Activated CD8-positive, alpha-beta memory T cell treated with anti-CD3 and anti-CD28 coated beads for 1 hour (primary cell): ENCODE results near the gene CELF3.

Source experiments
- DNase-seq, 2 donors: peaks; one replicate each; pipeline ENCODE4 v3.0.0-alpha.2; 2020; ENCODE audit warnings: low read depth in 1 of 2; ENCODE audit errors: extremely low read depth in 1 of 2

Gene CELF3

DNA sequence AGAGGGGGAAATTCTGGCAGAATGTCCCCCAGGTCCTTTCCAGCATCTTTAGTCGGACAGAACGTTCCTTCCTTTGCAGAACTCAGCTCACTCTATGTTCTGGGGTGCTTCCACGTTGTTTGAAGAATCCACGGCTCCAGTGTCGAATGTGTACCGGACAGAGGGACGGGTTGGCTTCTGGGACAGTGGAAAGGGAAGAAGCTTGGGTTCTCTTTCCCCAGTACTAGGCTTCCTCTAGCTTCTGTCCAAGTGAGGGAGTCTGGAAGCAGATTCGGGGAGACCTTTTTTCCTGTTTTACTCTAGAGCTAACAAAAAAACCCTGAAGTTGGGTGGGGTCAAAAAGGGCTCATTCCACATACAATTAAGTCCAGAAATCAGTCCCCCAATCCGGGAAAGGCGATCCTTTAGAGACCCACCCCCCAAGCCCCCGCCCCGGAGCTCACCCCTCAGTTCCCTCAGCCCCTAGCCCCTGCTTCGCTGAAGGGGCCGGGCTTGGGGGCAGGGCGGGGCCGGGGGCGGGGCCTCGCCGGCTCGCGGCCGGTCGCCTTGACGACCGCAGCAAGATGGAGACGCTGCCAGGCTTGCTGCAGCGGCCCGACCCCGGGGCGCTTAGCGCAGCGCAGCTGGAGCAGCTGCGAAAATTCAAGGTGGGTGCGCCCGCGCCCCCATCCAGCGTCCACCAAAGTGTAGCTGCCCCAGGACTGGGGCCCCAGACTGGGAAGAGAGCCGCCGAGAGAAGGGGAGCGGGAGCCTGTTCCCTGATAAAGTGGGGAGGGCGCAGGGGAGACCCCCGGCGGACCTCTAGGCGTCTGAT lies 4.6 kb upstream of the CELF3 start, which contains the start of gene RIIAD1:
RIIAD1 (plus strand) TSS at position 549 of the 814 bp plus-strand sequence; CDS start at position 564, 15 bp downstream.
- DNase-seq: peak in 1 of 2 donors; percentile 16

DNA sequence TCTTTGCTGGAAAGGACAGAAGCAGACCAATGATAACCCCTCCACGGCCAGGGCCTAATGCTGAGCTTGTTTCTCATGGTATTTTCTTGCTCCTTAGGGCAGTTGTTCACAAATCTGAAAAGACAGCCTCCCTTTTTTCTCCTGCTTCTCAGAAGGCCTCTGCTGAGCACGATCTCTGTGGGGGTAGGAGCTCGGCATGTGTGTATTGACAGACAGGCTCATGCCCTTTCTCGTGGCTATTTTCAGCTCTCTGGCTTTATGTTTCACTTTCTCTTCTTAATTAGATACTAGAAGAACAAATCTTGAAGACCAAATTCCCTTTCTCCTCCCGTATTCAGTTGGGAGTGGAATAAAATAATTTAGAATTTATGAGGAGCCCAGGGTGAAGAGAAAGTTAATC lies 4.0 kb upstream of the CELF3 start:
- no peak for DNase-seq

DNA sequence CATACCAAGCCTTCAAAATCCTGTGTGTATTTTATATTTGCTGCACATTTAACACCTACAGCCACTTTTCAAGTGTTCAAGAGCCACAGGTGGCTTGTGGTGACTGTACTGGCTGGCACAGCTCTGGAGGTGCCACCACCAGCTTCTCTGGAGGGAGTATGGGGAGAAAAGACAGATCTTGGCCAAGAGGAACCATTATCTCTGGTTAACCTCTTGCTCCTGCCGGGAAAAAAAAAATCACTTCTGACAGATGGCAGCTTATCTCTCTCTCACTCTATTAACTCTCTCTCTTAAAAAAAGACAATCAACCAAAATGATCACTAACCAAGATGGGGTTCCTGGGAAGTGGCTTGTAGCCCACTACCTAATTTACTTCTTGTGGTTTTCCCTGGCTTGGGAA lies 3.5 kb upstream of the CELF3 start:
- no peak for DNase-seq

DNA sequence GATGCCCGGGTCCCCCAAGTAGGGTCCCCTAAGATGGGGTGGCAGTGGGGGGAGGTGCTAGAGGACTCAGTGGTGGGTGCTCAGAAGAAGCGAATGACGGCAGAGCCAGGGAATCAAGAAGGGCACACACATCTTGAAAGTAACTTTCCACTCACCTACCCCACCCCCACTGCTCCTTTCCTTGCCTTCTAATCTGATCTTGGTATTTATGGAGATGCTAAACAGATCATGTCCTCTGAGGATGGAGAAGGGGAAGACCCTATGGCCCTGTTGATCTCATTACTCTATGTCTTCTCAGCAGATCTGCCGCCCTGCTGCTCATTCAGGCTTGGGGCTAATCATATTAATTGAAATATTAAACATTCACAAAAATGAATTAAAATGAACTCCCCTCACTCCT lies 2.1 kb upstream of the CELF3 start:
- DNase-seq: no peak

DNA sequence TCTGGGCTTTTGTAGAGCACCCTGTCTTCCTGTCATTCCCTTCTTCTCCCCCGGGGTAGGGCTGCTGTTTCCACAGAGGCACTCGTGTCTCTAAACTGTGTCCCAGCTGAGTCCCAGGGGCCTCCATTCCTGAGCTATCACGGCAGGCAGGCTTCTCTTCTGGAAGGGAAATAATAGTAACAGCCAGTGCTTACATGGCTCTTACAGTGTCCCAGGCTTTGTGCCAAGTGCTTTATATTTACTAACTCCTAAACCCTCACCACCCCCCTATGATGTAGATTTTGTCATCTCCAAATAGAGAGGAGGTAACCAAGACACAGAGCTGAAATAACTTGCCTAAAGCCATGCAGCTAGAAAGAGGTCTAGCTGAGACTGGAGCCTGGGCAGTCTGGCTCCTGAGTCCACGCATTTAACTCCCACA lies 1.4 kb upstream of the CELF3 start:
- DNase-seq: no peak

DNA sequence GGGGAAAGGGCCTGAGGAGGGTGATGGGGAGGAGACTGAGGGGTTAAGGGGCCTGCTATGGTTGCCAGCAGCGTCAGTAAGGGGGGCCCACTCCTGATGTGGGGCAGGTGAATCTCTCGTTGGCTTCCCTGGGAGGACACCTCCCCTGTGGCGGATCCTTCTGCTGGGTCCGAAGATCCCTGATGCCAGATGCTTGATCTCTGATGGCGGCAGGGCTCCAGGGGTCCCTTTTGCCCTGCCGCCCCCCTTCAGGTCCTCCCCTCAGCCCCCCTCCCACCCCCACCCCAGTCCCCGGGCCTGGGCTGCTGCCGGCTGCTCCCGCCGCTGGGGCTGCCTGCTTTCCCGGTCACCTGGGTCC lies 219 bp downstream of the CELF3 start:
- no peak for DNase-seq

DNA sequence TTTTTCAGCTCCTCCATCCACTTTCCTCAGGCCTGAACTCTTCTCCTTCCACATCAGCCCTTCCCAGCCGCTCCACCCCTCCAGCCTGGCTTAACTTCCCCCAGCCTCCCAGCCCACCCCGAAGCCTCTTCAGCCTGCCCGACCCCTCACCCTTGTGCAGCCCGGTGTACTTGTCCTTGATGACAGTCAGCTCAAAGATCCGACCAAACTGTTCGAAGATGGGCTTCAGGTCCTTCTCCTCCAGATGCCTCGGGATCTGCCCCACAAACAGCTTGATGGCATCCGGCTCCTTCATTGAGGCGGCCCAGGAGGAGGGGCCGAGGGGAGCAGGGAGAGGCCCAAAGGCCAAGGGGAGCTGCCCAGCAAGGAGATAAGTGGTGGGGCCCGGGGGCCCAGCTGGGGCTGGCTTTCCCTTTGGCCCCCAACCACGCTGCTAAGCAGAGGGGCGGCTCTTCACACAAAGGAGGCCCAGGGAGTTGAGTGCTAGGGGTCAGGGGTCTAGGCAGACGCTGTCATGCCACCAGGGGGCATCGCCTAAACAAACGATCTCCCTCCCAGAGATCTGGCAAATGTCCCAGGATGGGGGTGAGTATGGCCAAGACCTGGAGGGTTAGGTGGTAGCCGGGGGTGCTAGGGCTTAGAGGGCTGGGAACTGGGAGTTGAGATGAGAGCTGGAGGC lies 738 bp downstream of the CELF3 start:
- no peak for DNase-seq

DNA sequence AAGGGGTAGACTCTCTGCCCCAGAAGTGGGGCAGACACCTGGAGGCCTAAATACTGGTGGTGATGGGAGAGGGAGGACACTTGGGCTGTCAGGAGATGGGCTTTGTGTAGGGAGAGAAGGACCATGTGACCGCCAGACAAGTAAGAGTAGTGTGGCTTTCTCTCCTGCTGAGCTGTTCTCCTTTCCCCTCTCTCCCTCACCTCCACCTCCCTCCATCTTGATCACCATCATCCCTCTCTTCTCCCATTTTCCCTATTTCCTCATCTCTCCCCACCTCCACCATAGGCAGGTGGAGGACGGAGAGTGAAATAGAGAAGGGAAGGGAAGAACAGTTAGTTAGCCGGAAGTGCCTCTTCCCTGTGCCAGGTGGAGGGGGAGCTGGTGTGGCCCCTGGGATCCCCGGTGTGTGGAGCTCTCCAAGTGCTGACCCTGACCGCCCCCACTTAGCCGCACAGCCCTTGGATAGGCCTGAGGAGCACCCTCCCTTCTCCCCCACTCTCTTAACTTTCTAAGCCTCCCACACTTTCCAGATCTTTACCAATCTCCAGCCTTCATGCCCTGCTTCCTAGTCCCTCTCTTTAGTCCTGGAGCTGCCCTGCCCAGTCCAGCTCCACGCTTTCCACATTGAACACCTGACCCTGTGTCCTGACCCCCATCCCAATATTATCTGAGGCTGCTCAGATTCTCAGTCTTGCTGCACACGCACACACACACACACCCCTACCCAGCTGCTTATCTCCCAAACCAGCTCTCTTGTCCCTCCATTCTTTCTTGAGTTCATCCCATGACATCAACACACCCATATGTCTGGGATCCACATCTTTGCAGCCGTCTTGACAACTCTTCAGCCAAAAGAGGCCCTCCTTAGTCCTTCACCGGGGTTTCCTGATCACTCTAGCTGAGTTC lies 1.5 kb downstream of the CELF3 start:
- no peak for DNase-seq

DNA sequence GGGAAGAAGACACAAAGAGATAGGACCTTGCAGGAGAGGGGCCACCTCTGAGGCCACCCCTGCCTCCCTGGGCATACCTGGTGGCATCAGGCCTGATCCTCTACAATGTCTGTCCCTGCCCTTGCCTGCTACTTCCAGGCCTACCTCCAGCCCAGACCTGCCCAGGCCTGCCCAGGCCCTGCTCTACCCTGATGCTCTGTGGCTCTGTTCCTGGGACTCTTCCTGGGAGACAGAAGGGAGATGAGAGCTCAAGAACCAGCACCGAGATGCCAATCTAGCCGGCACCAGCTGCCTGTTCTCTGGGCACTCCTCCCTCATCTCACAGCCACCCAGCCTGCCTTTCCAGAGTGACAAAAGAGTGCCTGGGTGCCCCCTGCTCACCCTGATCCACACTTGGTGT lies 2.7 kb downstream of the CELF3 start:
- no peak for DNase-seq

DNA sequence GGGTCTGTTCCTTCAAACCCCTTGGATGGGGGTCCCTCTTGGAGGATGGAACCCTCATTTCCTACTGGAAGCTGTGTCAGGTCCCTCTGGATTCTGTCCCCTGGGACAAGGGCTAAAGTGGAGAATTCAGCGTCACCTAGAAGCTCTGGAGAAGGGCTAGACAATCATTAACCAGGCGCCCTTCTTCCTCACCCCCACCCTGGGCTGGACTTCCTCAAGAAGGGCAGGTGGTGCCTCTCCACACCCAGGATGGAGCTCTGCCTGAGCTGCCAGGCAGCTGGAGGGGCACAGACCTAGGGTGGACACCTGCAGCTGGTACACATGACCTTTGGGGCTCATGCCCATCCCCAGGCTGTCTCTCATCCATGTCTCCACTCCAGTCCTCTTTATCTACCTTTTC lies 3.6 kb downstream of the CELF3 start:
- no peak for DNase-seq

DNA sequence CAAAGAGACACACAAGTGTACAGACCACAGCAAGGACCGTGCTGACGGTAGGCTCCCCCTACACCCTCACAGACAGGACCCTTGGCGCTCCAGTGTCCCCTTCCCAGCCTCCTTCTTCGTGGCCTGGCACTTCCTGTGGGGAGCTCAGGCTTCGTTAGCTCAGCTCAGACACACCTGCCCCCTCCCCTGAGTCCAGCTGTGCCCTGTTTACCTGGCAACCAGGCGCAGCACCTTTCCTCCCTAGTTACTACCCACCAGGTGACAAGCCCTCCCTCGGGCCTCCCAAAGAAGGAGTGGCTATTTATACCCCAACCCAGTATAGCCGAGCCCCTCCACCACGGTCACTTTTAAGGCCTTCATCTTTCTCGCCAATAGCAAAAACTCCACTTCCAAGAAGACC lies 4.7 kb downstream of the CELF3 start:
- DNase-seq: no peak

DNA sequence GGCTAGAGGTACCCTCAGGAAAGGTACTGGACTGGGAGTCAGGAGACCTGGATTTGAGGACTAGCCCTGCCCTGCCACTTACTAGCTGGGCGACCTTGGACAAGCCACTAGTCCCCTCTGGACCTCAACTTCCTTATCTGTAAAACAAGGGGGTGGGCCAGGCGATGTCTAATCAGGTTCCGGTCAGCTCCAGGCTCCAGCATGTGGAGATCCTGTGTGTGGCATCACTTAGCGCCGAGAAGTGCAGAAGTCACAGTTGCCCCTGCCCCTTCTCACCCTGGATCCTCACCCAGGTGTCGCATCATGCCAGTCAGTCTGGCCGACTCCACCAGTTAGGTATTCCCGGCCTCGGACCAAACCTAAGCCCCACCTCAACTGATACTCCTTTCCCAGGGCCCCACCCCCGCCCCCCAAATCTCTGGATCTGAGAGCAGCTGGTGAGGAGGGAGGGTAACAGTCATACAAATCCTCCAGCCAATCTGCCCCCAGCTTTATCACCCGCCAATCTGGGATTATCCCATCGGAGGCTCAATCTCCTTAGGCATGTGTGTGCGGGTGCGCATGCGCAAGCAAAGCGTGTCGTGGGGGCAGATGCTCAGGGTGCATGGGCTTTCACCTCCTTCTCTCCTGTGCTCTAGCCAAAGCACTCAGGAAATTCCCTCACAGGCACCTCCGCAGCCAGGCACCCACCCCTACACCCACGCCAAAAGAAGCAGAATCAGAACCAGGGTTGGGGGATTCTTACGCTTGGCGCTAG lies 5.4 kb downstream of the CELF3 start:
- no peak for DNase-seq

DNA sequence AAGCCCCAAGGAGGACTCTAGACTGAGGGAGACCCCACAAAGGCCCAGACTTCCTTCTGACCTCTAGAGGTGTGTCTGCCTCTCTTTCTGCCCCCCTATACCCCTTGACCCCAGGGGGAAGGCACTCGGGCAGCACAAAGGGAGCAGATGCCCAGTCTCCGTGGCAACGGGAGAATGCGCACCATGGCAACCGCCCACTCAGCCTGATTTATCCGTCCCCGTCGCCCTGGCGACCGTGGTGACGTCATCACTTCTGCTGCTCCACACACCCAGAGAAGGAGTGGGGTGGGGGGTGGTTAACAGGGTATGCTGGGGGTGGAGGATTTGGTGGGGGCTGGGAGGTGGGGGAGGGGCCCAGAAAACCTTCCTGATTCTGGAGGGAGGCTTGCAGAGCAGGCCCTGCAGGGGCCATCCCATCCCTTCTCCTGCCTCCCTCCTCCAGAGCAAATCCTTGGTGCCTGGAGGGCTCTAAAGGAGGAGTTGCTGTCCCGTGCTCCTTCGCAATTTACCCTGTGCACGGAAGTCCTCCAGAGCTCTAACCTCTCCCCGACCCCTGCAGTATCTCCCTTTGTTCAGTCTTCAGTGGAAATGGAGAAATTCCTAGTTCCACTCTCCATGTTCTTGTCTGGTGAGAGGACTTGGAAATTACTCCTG lies 6.3 kb downstream of the CELF3 start:
- DNase-seq: no peak

DNA sequence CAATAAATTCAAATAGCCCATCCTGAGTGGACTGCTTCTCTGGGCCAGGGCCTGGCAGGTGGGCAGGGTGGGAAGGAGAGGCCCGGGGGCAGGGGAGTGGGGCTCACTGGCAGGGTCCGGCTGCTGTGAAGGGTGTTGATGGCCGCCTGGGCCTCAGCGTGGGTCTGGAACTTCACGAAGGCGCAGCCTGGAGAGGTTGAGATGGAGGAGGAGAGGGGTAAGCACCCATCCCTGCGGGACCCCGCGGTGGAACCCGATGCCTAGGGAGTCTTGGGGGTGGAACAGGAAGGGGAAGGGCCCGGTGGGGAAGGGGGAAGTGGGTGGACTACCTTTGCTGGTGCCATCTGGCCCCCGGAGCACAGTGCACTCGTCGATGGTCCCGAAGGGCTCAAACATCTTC lies 7.7 kb downstream of the CELF3 start:
- DNase-seq: no peak

DNA sequence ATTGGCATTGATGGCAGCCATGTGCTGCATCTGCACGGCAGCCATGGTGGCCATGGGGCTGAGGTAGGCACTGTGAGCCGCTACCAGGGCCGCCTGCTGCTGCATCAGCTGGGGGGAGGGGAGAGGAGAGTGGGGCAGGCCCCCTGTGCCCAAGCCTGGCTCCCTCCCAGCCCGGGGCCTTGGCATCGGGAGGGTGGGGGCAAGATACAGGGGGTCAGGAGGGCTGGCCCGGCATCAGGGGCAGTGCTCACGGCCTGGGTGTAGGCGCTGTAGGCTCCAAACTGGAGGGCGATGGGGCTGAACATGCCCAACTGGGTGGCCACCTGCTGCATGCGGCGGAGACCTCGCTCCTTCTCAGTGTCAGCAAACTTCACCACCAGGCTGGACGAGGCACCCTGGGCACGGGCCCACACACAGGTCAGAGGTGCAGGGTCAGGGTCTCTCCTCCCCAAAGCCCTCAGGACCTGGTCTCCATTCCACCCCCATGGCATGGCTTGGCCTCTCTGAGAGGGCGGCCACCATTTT lies 9.0 kb downstream of the CELF3 start:
- no peak for DNase-seq

DNA sequence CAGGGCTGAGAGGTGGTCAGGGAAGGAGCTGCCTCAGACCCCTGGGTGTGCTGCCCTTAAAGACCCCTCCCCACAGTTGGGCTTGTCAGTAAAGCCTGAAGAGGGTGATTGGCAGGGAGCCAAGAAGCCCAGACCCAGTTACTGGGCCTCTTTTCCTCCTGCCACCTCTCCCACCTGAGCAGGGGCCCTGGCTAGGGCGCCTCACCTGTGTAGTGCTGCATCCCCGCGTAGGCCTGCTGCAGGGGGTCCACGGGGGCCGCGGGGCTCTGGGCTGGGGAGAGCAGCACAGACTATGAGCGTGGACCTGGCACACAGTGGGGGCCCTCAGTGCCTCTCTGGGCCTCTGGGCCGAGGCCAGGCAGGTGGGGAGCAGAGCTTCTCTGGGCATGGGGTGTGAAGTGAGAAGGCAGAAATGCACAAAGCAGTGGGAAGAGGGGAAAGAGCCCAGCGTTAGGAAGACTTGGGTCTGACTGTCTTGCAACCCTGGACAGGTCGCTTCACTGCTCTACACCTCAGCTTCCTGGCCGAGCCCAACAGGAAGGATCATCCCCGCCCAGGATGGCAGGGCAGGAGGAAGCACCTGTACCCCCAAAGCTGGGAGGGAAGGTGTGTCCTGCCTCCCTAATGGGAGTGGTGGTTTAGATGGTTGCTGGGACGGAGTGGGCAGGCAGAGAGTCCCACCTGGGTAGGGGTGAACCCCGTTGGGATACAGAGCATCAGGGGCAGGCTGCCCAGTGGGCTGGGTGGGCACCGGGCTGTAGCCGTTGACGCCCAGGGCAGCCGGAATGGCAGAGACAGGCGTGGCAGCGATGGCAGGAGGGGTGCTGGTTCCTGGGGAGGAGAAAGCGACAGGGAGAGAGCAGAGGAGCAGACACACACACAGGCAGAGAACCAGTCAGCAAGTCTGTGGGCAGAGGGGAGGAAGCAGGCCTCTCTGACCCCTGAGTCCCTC lies 9.9 kb downstream of the CELF3 start:
- DNase-seq: no peak

DNA sequence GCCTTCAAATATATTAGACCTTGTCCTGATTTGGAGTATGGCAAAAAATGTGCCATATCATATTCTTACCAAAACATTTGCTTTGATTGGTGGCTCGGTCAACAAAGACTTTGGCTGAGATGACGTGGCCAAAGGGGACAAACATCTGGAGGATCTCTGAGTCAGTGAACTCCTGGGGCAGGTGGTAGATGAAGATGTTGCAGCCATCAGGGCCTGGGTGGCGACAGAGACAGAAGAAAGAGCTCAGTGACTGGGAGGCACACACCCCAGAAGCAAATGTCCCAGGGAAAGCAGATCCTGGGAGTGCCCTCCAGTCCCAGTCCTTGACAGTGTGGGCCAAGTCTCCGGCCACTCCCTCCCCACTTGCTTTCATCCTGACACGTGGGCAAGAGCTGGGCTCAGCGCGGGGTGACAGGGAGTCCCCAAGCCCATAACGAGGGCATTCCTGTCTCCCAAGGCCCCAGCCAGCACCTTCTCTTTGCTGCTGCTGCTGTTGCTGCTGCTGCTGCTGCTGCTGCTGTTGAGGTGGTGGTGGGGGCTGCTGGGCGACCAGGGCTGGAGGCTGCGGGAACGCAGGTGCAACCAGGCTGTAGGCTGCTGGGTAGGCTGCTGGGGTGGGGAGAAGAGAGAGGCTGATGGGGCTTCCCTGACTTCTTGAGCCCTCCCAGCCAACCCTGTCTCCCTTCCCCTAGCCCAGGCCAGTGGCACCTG lies 10.7 kb downstream of the CELF3 start:
- DNase-seq: no peak

DNA sequence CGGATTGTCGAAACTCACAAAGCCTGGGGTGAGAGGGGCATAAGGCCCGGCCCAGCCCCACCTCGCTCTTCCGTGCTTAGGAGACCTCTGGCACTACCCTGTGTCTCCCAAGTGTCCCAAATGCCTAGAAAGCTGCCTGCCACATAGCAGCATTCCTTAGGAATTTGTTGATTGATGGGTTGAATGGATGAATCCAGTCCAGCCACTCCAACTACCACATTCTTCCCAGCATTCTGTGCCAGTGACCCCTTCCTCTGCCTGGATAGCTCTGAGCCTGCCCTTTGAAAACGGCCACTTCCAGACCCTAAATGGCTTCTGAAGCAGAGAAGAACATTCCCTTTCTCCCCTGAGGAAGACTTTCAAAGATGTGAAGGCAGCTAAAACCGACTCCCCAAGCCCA lies 11.5 kb downstream of the CELF3 start:
- DNase-seq: no peak
